ENCODE data around the gene FGF1.

- TF ChIP-seq POLR2A (IDR thresholded peaks at IDR 0.05) (no peak), CTCF (IDR thresholded peaks at IDR 0.05) (no peak)
Measured at GRCh38 chr5:142576804-142577203, 109.1 kb downstream of the FGF1 start.
